HepG2 (cell line): ENCODE data around the gene DRC3. TPM values are rescaled to one million over a fixed set of nuclear protein-coding genes. Genes with fewer than 3 reads are reported as not detected.

ENCODE experiments used
- ATAC-seq: fragments of 200-7000 bp; cut with Tn5 transposase; 3 replicates; pipeline ENCODE4 v1.9.1; 2020; ENCODE audit warnings: mild to moderate bottlenecking, moderate library complexity
- BruUV-seq: library from RNA; stranded (reverse); fragments of 400-500 nt; replicated peaks from 2 replicates; lab custom pipeline; 2021; lab: Mats Ljungman, UMichigan
- CTCF ChIA-PET: fragments of 300-600 bp; formaldehyde crosslinking; extraction: SDS; loops from one replicate; lab custom pipeline; 2021; ENCODE audit warnings: low total read pairs, inconsistent platforms, low intra/inter-chr PET ratio; lab: Yijun Ruan, JAX
- POLR2A ChIA-PET: fragments of 350-600 bp; sonication (Branson Sonifier 250); formaldehyde crosslinking; loops from one replicate; lab custom pipeline; 2020; ENCODE audit warnings: antibody characterized with exemption, inconsistent platforms; lab: Yijun Ruan, JAX
- DNase-seq: peaks from one replicate; pipeline ENCODE4 v3.0.0-alpha.2; 2015; ENCODE audit warnings: low spot score
- FAIRE-seq: peaks from 3 replicates; lab custom pipeline; 2011; peaks lifted over from hg19 to GRCh38; lab: Jason Lieb, UNC
- H2AFZ ChIP-seq: one replicate; pipeline ENCODE4 v1.6.1; 2011; ENCODE audit warnings: low read length, inconsistent platforms
- H3K27ac ChIP-seq: fragments of 300-600 bp; 3 replicates; pipeline ENCODE4 v1.8.0; 2011; ENCODE audit warnings: mixed run types, mild to moderate bottlenecking, mixed read lengths, low read length, inconsistent platforms; ENCODE audit not compliant: insufficient read depth; ENCODE audit errors: extremely low read length
- H3K27me3 ChIP-seq, 2 experiments: fragments of 200-600 bp in 1 of 2; 2 replicates in 1 of 2; 3 replicates in 1 of 2; pipeline versions ENCODE4 v1.6.0 to v1.8.0; 2011; ENCODE audit warnings: low read length in 2 of 2, mild to moderate bottlenecking in 2 of 2, moderate library complexity in 2 of 2, inconsistent platforms in 1 of 2; ENCODE audit not compliant: insufficient read depth in 2 of 2, control insufficient read depth in 1 of 2
- H3K36me3 ChIP-seq, 2 experiments: fragments of 200-600 bp in 1 of 2; replicated peaks in 1 of 2; 2 replicates in 1 of 2; 3 replicates in 1 of 2; pipeline versions ENCODE4 v1.5.1 to v1.8.0; 2011; ENCODE audit warnings: low read length in 2 of 2, inconsistent platforms in 1 of 2; ENCODE audit not compliant: insufficient read depth in 2 of 2, control insufficient read depth in 1 of 2
- H3K4me1 ChIP-seq: 2 replicates; pipeline ENCODE4 v1.5.1; 2012; ENCODE audit warnings: low read length, inconsistent platforms; ENCODE audit not compliant: insufficient read depth
- H3K4me2 ChIP-seq: 2 replicates; pipeline ENCODE4 v1.6.0; 2011; ENCODE audit warnings: low read depth, low read length, inconsistent platforms
- H3K4me3 ChIP-seq, 3 experiments: fragments of 200-600 bp in 1 of 3; sonication (generic), shearing (Covaris generic) in 1 of 3; replicated peaks in 1 of 3; 2 replicates each; pipeline ENCODE4 v1.5.1; 2011 to 2016; ENCODE audit warnings: low read length in 3 of 3, inconsistent platforms in 2 of 3, low read depth in 2 of 3, mild to moderate bottlenecking in 2 of 3, control low read depth in 1 of 3, mixed read lengths in 1 of 3; ENCODE audit not compliant: insufficient read depth in 1 of 3
- H3K79me2 ChIP-seq: one replicate; pipeline ENCODE4 v1.6.1; 2011; ENCODE audit warnings: low read length, inconsistent platforms; ENCODE audit not compliant: insufficient read depth
- H3K9ac ChIP-seq: 2 replicates; pipeline ENCODE4 v1.6.0; 2011; ENCODE audit warnings: mild to moderate bottlenecking, low read depth, low read length, inconsistent platforms; ENCODE audit not compliant: insufficient read depth
- H3K9me3 ChIP-seq: 2 replicates; pipeline ENCODE4 v1.5.1; 2012; ENCODE audit warnings: mild to moderate bottlenecking, low read length
- H4K20me1 ChIP-seq: 2 replicates; pipeline ENCODE4 v1.6.0; 2011; ENCODE audit warnings: inconsistent platforms, mild to moderate bottlenecking, low read length, moderate library complexity; ENCODE audit not compliant: insufficient read depth
- CREB1 ChIP-seq, 2 experiments: fragments of 450-650 bp in 1 of 2; IDR thresholded peaks; 2 replicates each; pipeline ENCODE4 v1.6.1; 2016 to 2017; ENCODE audit warnings: control low read depth in 1 of 2, mild to moderate bottlenecking in 1 of 2, missing compliant biosample characterization in 1 of 2, missing genetic modification characterization in 1 of 2
- PAF1 ChIP-seq: IDR thresholded peaks from 2 replicates; pipeline ENCODE4 v1.6.1; 2016; ENCODE audit warnings: missing genetic modification reagents, missing compliant biosample characterization
- SAFB2 ChIP-seq: sonication (generic); formaldehyde crosslinking; IDR thresholded peaks from 2 replicates; pipeline ENCODE4 v1.5.1; 2020; ENCODE audit warnings: missing genetic modification reagents, low read depth, mild to moderate bottlenecking, borderline replicate concordance
- SALL2 ChIP-seq: sonication (generic); formaldehyde crosslinking; IDR thresholded peaks from 2 replicates; pipeline ENCODE4 v1.8.1; 2023; ENCODE audit warnings: mild to moderate bottlenecking, missing genetic modification reagents, inconsistent platforms
- STAT6 ChIP-seq: sonication (generic); formaldehyde crosslinking; IDR thresholded peaks from 2 replicates; pipeline ENCODE4 v1.4.0; 2020; ENCODE audit warnings: missing genetic modification reagents, mild to moderate bottlenecking, borderline replicate concordance
- ZFX ChIP-seq: sonication (generic); formaldehyde crosslinking; IDR thresholded peaks from 2 replicates; pipeline ENCODE4 v1.4.0; 2020; ENCODE audit warnings: mild to moderate bottlenecking, low read depth, missing genetic modification reagents, moderate library complexity
- ZNF296 ChIP-seq: sonication (generic); formaldehyde crosslinking; conservative IDR thresholded peaks from 2 replicates; pipeline ENCODE4 v1.5.0; 2020; ENCODE audit warnings: mild to moderate bottlenecking, missing genetic modification reagents
- ZNF350 ChIP-seq: sonication (generic); formaldehyde crosslinking; IDR thresholded peaks from 2 replicates; pipeline ENCODE4 v1.4.0; 2020; ENCODE audit warnings: mild to moderate bottlenecking, low read depth, missing genetic modification reagents, borderline replicate concordance
- ZNF383 ChIP-seq: sonication (generic); formaldehyde crosslinking; IDR thresholded peaks from 2 replicates; pipeline ENCODE4 v1.4.0; 2020; ENCODE audit warnings: missing genetic modification reagents, mild to moderate bottlenecking, borderline replicate concordance
- ZNF672 ChIP-seq: sonication (generic); formaldehyde crosslinking; IDR thresholded peaks from 2 replicates; pipeline ENCODE4 v1.8.1; 2022; ENCODE audit warnings: missing genetic modification reagents
- WGBS: methylation state at CpG from one replicate; pipeline ENCODE4 v1.1.6; 2017; ENCODE audit warnings: low lambda C conversion rate; 5-methylcytosine and 5-hydroxymethylcytosine counted together
- in situ Hi-C: cut with HindIII; loops from 2 replicates; pipeline ENCODE4 v1.10.0; 2017; ENCODE audit warnings: low pct_unique_long_range_greater_than_20kb; ENCODE audit not compliant: extremely low pct_ligation_motif_present
- intact Hi-C: fragments of 100-400 bp; cut with micrococcal nuclease; formaldehyde crosslinking; loops from one replicate; pipeline ENCODE4 v1.10.0; 2022; ENCODE audit not compliant: unreplicated experiment
- polyA plus RNA-seq, 8 experiments: library from polyadenylated mRNA; depleted of rRNA in 3 of 8; stranded (reverse) in 7 of 8; unstranded in 1 of 8; fragments of >200 nt; fragmentation: Illumina TruSeq in 4 of 8; extraction: Trizol in 4 of 8; gene quantifications; 2 replicates each; pipeline versions ENCODE4 v1.2.1 to v1.2.3, GENCODE V29; 2011 to 2016; ENCODE audit warnings: low read depth in 4 of 8, missing spikeins in 1 of 8, mixed read lengths in 1 of 8; ENCODE audit not compliant: insufficient read depth in 1 of 8
- total RNA-seq, 5 experiments: library from RNA; depleted of rRNA; stranded (reverse); fragments of >200 nt; fragmentation: Illumina TruSeq; extraction: Trizol; gene quantifications; 2 replicates each; pipeline ENCODE4 v1.2.3, GENCODE V29; 2016; ENCODE audit warnings: low read depth in 1 of 5

The DRC3 gene
- total and polyA plus RNA-seq, 2 of the 13 experiments (the other 11 are each of a cell fraction or from before 2014, with no cell fraction given) = 0.53 to 0.87 TPM

DNA sequence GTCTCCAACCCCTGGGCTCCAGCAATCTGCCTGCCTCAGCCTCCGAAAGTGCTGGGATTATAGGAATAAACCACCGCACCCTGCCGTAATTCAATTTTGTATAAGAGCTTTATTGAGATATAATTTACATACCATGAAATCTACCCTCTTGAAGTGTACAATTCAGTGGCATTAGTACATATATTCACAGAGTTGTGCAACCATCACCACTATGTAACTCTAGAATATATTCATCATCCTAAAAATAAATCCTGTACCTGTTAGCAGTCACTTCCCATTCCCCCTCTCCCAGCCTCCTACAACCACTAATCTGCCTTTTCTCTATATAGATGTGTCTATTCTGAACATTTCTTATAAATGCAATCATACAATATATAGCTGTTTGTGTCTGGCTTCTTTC is 26.6 kb upstream of the DRC3 start:
- ATAC-seq (no peak), FAIRE-seq (no peak), DNase-seq (no peak)
- no peaks in the 10 kb centered on the region for H3K9me3 ChIP-seq
- no peak overlapping the region for H2AFZ ChIP-seq
- no TSS peak for BruUV-seq
- no peaks in the 10 kb centered on the region for H3K36me3 ChIP-seq
- no peak overlapping the region for H3K27ac ChIP-seq
- H3K4me2 ChIP-seq = no peak overlapping the region
- H4K20me1 ChIP-seq = no peaks in the 10 kb centered on the region
- WGBS = 95% methylated on average over 3 of the region's 3 CpGs
- no peaks in the 10 kb centered on the region for H3K79me2 ChIP-seq
- CTCF ChIA-PET = no interaction called here
- POLR2A ChIA-PET = interaction anchor here (1.0 to 1.2 kb wide), 2 partner anchors 26 kb away, joined by 3 to 4 read pairs; partner anchors contain the start of genes DRC3 and TOM1L2
- in situ Hi-C loops = no loop called here
- H3K4me3 ChIP-seq = no peak overlapping the region
- TF ChIP-seq CREB1 (IDR thresholded peaks at IDR 0.05) = no peak
- TF ChIP-seq CREB1 (CRISPR knock-in tag; IDR thresholded peaks at IDR 0.05) = no peak
- no peak for TF ChIP-seq STAT6 (CRISPR knock-in tag)
- no peak for TF ChIP-seq PAF1 (CRISPR knock-in tag)
- no peak for TF ChIP-seq ZNF383 (CRISPR knock-in tag)
- no peak for TF ChIP-seq ZNF672 (CRISPR knock-in tag)
- TF ChIP-seq SAFB2 = no peak
- TF ChIP-seq ZNF296 (CRISPR knock-in tag) = no peak
- no peak for TF ChIP-seq ZNF350
- TF ChIP-seq ZFX (CRISPR knock-in tag) = no peak
- no peak for TF ChIP-seq SALL2
- H3K27me3 ChIP-seq = no peaks in the 10 kb centered on the region
- intact Hi-C loops = no loop called here
- no peak overlapping the region for H3K9ac ChIP-seq
- H3K4me1 ChIP-seq = peaks cover 43% of the 10 kb centered on the region
